Caco-2 (cell line): ENCODE results near the gene POLR1A. TPM values are rescaled to one million over a fixed set of nuclear protein-coding genes. Genes with fewer than 3 reads are reported as not detected.

ENCODE experiments used
- BruUV-seq: library from RNA; stranded (reverse); fragments of 400-500 nt; replicated peaks from 2 replicates; lab custom pipeline; 2021; lab: Mats Ljungman, UMichigan
- CTCF ChIA-PET: fragments of 300-600 bp; sonication (Branson Sonifier 250); formaldehyde crosslinking; loops from one replicate; lab custom pipeline; 2022; ENCODE audit warnings: antibody characterized with exemption; lab: Charles Lee
- POLR2A ChIA-PET: fragments of 300-600 bp; sonication (Branson Sonifier 250); formaldehyde crosslinking; loops from one replicate; lab custom pipeline; 2022; ENCODE audit warnings: antibody characterized with exemption; lab: Charles Lee
- DNase-seq, 2 experiments: peaks; one replicate each; pipeline versions ENCODE4 v3.0.0 to v3.0.0-alpha.2; 2020 to 2022
- H3K27me3 ChIP-seq: replicated peaks from 2 replicates; pipeline ENCODE4 v1.6.0; 2011; ENCODE audit warnings: low read length; ENCODE audit not compliant: control insufficient read depth, insufficient read depth
- H3K36me3 ChIP-seq: 2 replicates; pipeline ENCODE4 v1.5.1; 2011; ENCODE audit warnings: low read length; ENCODE audit not compliant: control insufficient read depth, insufficient read depth
- H3K4me1 ChIP-seq: fragments of 250-450 bp; sonication (Bioruptor Pico); 2 replicates; pipeline ENCODE4 v1.5.1; 2020; ENCODE audit warnings: mild to moderate bottlenecking
- H3K4me3 ChIP-seq: 2 replicates; pipeline ENCODE4 v1.5.1; 2011; ENCODE audit warnings: low read depth, mild to moderate bottlenecking, control low read depth, low read length
- H3K9me3 ChIP-seq: fragments of 250-450 bp; sonication (Bioruptor Pico); 2 replicates; pipeline ENCODE4 v1.5.1; 2020; ENCODE audit warnings: mild to moderate bottlenecking, moderate library complexity
- H3K27ac Mint-ChIP-seq: one replicate; pipeline ENCODE4 v1.8.0; 2022; ENCODE audit warnings: mixed read lengths; ENCODE audit not compliant: unreplicated experiment
- H3K27me3 Mint-ChIP-seq: one replicate; pipeline ENCODE4 v1.8.0; 2022; ENCODE audit warnings: mixed read lengths; ENCODE audit not compliant: insufficient read depth, unreplicated experiment
- H3K36me3 Mint-ChIP-seq: one replicate; pipeline ENCODE4 v1.8.0; 2022; ENCODE audit warnings: mild to moderate bottlenecking, mixed read lengths; ENCODE audit not compliant: insufficient read depth, unreplicated experiment
- H3K4me1 Mint-ChIP-seq: one replicate; pipeline ENCODE4 v1.8.0; 2022; ENCODE audit warnings: low read depth, mixed read lengths; ENCODE audit not compliant: unreplicated experiment
- H3K4me3 Mint-ChIP-seq: one replicate; pipeline ENCODE4 v1.8.0; 2022; ENCODE audit warnings: mild to moderate bottlenecking, moderate library complexity, mixed read lengths; ENCODE audit not compliant: unreplicated experiment
- H3K9me3 Mint-ChIP-seq: one replicate; pipeline ENCODE4 v1.8.0; 2022; ENCODE audit warnings: mixed read lengths; ENCODE audit not compliant: unreplicated experiment
- CTCF ChIP-seq, 2 experiments: fragments of 200-600 bp in 1 of 2; IDR thresholded peaks; 1 replicate in 1 of 2; 2 replicates in 1 of 2; pipeline versions ENCODE4 v1.5.1 to v1.8.0; 2011 to 2022; ENCODE audit warnings: antibody characterized with exemption in 1 of 2, control low read depth in 1 of 2, inconsistent platforms in 1 of 2, low read depth in 1 of 2, low read length in 1 of 2, mild to moderate bottlenecking in 1 of 2, moderate library complexity in 1 of 2; ENCODE audit not compliant: insufficient read depth in 1 of 2, severe bottlenecking in 1 of 2, unreplicated experiment in 1 of 2
- intact Hi-C: fragments of 100-400 bp; cut with micrococcal nuclease; formaldehyde crosslinking; loops from one replicate; pipeline ENCODE4 v1.10.0; 2022; ENCODE audit not compliant: unreplicated experiment
- total RNA-seq: library from RNA; stranded (reverse); gene quantifications from 2 replicates; pipeline ENCODE4 v1.2.3, GENCODE V29; 2022

Gene POLR1A
- total RNA-seq, 1 experiment from 2014 or later, result 73.8 TPM

- H3K27me3 ChIP-seq, result no peaks in the 10 kb centered on the region
- peaks cover 14% of the 10 kb centered on the region for H3K9me3 Mint-ChIP-seq
- no peaks in the 10 kb centered on the region for H3K9me3 ChIP-seq
- H3K4me3 ChIP-seq, result no peak overlapping the region
- intact Hi-C loops, result no loop called here
- no peaks in the 10 kb centered on the region for H3K27me3 Mint-ChIP-seq
- peaks cover 84% of the 10 kb centered on the region for H3K36me3 Mint-ChIP-seq
- no TSS peak for BruUV-seq
- no peak overlapping the region for H3K27ac Mint-ChIP-seq
- H3K36me3 ChIP-seq, result peaks cover 7% of the 10 kb centered on the region
- no peak for DNase-seq
- no peak overlapping the region for H3K4me3 Mint-ChIP-seq
- CTCF ChIA-PET, result no interaction called here
- TF ChIP-seq CTCF (IDR thresholded peaks at IDR 0.05; ENCODE audit: insufficient read depth in 1 of 2, low read depth in 1 of 2, low read length in 1 of 2, severe bottlenecking in 1 of 2, unreplicated experiment in 1 of 2), result no peak
- H3K4me1 ChIP-seq, result no peaks in the 10 kb centered on the region
- no peaks in the 10 kb centered on the region for H3K4me1 Mint-ChIP-seq
- POLR2A ChIA-PET, result no interaction called here
These were observed 36.5 kb downstream of the POLR1A start for GRCh38 chr2:86069091-86069685.

GRCh38 chr2:86068648-86069047, 37.0 kb downstream of the POLR1A start:
- ChIA-PET POLR2A (no interaction called here), CTCF (no interaction called here)
- Mint-ChIP-seq H3K27me3 (no peaks in the 10 kb centered on the region), H3K9me3 (peaks cover 19% of the 10 kb centered on the region), H3K27ac (no peak overlapping the region), H3K36me3 (peaks cover 84% of the 10 kb centered on the region), H3K4me1 (no peaks in the 10 kb centered on the region), H3K4me3 (no peak overlapping the region)
- no peaks in the 10 kb centered on the region for H3K4me1 ChIP-seq
- H3K9me3 ChIP-seq, result no peaks in the 10 kb centered on the region
- no peak for TF ChIP-seq CTCF (IDR thresholded peaks at IDR 0.05; ENCODE audit: insufficient read depth in 1 of 2, low read depth in 1 of 2, low read length in 1 of 2, severe bottlenecking in 1 of 2, unreplicated experiment in 1 of 2)
- BruUV-seq, result no TSS peak
- H3K4me3 ChIP-seq, result no peak overlapping the region
- no peaks in the 10 kb centered on the region for H3K27me3 ChIP-seq
- no peak for DNase-seq
- peaks cover 7% of the 10 kb centered on the region for H3K36me3 ChIP-seq
- intact Hi-C loops, result no loop called here

- Histone ChIP-seq H3K9me3 (no peaks in the 10 kb centered on the region), H3K4me3 (no peak overlapping the region), H3K27me3 (no peaks in the 10 kb centered on the region), H3K4me1 (no peaks in the 10 kb centered on the region), H3K36me3 (peaks cover 7% of the 10 kb centered on the region)
- no peak overlapping the region for H3K27ac Mint-ChIP-seq
- H3K27me3 Mint-ChIP-seq, result no peaks in the 10 kb centered on the region
- no peak for DNase-seq
- H3K36me3 Mint-ChIP-seq, result peaks cover 84% of the 10 kb centered on the region
- no peak for TF ChIP-seq CTCF (IDR thresholded peaks at IDR 0.05; ENCODE audit: insufficient read depth in 1 of 2, low read depth in 1 of 2, low read length in 1 of 2, severe bottlenecking in 1 of 2, unreplicated experiment in 1 of 2)
- intact Hi-C loops, result no loop called here
- BruUV-seq, result no TSS peak
- ChIA-PET POLR2A (no interaction called here), CTCF (interaction anchor here (0.7 kb wide), 1 partner anchor 241 kb away, joined by 3 read pairs; no protein-coding TSS in a partner anchor)
- no peak overlapping the region for H3K4me3 Mint-ChIP-seq
- H3K9me3 Mint-ChIP-seq, result peaks cover 22% of the 10 kb centered on the region
- no peaks in the 10 kb centered on the region for H3K4me1 Mint-ChIP-seq
These were observed 37.5 kb downstream of the POLR1A start for GRCh38 chr2:86068136-86068588.
